ENCODE measurements around the gene DLEU7. TPM values are rescaled to one million over a fixed set of nuclear protein-coding genes. Genes with fewer than 3 reads are reported as not detected.

DLEU7 gene
- total RNA-seq, 4 donors from 2014 or later: 0.11 to 0.13 TPM; not detected in 2

- DNase-seq: no peak
- intact Hi-C loops (cut with DNase I): no loop called here
- Histone ChIP-seq H3K36me3 (no peaks in the 10 kb centered on the region), H3K27me3 (no peaks in the 10 kb centered on the region), H3K9me3 (no peaks in the 10 kb centered on the region), H3K27ac (no peak overlapping the region), H3K4me3 (replicated peaks in 1 of 3) (no peak overlapping the region), H3K4me1 (no peaks in the 10 kb centered on the region)
- TF ChIP-seq CTCF (IDR thresholded peaks at IDR 0.05) (no peak), POLR2A (IDR thresholded peaks at IDR 0.05) (no peak)
- WGBS, 2 donors: 84 to 90% methylated on average over 1 of the region's 1 CpG
These were observed 21.0 kb upstream of the DLEU7 start for GRCh38 chr13:50864492-50864891.

DNA sequence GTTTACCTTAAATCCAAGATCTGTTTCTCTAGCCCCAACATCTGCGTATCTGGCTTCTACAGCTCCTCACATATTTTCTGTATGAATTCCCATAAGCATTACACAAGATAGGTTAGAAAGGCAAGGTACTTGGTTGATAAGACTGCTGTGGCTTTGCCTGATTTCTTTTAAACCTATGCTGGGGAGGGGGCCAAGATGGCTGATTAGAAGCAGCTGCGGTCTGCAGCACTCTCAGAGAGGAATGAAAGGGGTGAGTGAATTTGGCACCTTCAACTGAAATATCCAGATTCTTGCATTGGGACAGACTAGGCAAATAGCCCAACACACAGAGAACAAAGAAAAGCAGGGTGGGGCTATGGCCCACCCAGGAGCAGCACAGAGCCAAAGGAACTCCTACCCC lies 12.2 kb upstream of the DLEU7 start:
- H3K27me3 ChIP-seq: no peaks in the 10 kb centered on the region
- no peak overlapping the region for H3K27ac ChIP-seq
- H3K36me3 ChIP-seq: no peaks in the 10 kb centered on the region
- no peak overlapping the region for H3K4me3 ChIP-seq (replicated peaks in 1 of 3)
- 73 to 85% methylated on average over 2 of the region's 2 CpGs for WGBS, 2 donors
- intact Hi-C loops (cut with DNase I): no loop called here
- no peaks in the 10 kb centered on the region for H3K4me1 ChIP-seq
- H3K9me3 ChIP-seq: no peaks in the 10 kb centered on the region
- no peak for DNase-seq
- TF ChIP-seq POLR2A (IDR thresholded peaks at IDR 0.05) (no peak), CTCF (IDR thresholded peaks at IDR 0.05) (no peak)

GRCh38 chr13:50850445-50850844 lies 7.0 kb upstream of the DLEU7 start:
- TF ChIP-seq CTCF (IDR thresholded peaks at IDR 0.05) (no peak), POLR2A (IDR thresholded peaks at IDR 0.05) (no peak)
- Histone ChIP-seq H3K9me3 (no peaks in the 10 kb centered on the region), H3K27ac (no peak overlapping the region), H3K36me3 (no peaks in the 10 kb centered on the region), H3K27me3 (no peaks in the 10 kb centered on the region), H3K4me1 (no peaks in the 10 kb centered on the region), H3K4me3 (replicated peaks in 1 of 3) (no peak overlapping the region)
- intact Hi-C loops (cut with DNase I): no loop called here
- no peak for DNase-seq
- 89 to 93% methylated on average over 2 of the region's 2 CpGs for WGBS, 2 donors

GRCh38 chr13:50847501-50847900 lies 4.0 kb upstream of the DLEU7 start:
- TF ChIP-seq POLR2A (IDR thresholded peaks at IDR 0.05): no peak
- no peak for TF ChIP-seq CTCF (IDR thresholded peaks at IDR 0.05)
- 82 to 87% methylated on average over 5 of the region's 5 CpGs for WGBS, 2 donors
- Histone ChIP-seq H3K27ac (no peak overlapping the region), H3K4me3 (replicated peaks in 1 of 3) (no peak overlapping the region), H3K9me3 (no peaks in the 10 kb centered on the region), H3K4me1 (peaks cover 16 to 23% of the 10 kb centered on the region in 2 donors), H3K36me3 (no peaks in the 10 kb centered on the region), H3K27me3 (no peaks in the 10 kb centered on the region)
- intact Hi-C loops (cut with DNase I): no loop called here
- no peak for DNase-seq

GRCh38 chr13:50846861-50847475 lies 3.5 kb upstream of the DLEU7 start:
- DNase-seq: no peak
- H3K4me1 ChIP-seq: peaks cover 16 to 23% of the 10 kb centered on the region in 2 donors
- no peaks in the 10 kb centered on the region for H3K36me3 ChIP-seq
- no peaks in the 10 kb centered on the region for H3K9me3 ChIP-seq
- 73 to 89% methylated on average over 5 of the region's 5 CpGs for WGBS, 2 donors
- H3K27ac ChIP-seq: no peak overlapping the region
- TF ChIP-seq CTCF (IDR thresholded peaks at IDR 0.05) (no peak), POLR2A (IDR thresholded peaks at IDR 0.05) (no peak)
- intact Hi-C loops (cut with DNase I): no loop called here
- H3K27me3 ChIP-seq: no peaks in the 10 kb centered on the region
- H3K4me3 ChIP-seq (replicated peaks in 1 of 3): no peak overlapping the region
